SK-N-SH (cell line): Measurements from ENCODE around the gene CDH9. TPM values are rescaled to one million over a fixed set of nuclear protein-coding genes. Genes with fewer than 3 reads are reported as not detected.

Experiments used
- CTCF ChIA-PET: fragments of 300-600, 350-600 bp; formaldehyde crosslinking; extraction: SDS; loops from one replicate; lab custom pipeline; 2021; lab: Yijun Ruan, JAX
- POLR2A ChIA-PET: fragments of 350-600 bp; sonication (Branson Sonifier 250); formaldehyde crosslinking; extraction: SDS; loops from one replicate; lab custom pipeline; 2020; ENCODE audit warnings: antibody characterized with exemption, inconsistent platforms; lab: Yijun Ruan, JAX
- DNase-seq: peaks from one replicate; pipeline ENCODE4 v3.0.0; 2012
- H2AFZ ChIP-seq: fragments of 200-600 bp; sonication (generic); 2 replicates; pipeline ENCODE4 v1.8.1; 2016; ENCODE audit warnings: antibody characterized with exemption, mild to moderate bottlenecking, low read depth
- H3F3A ChIP-seq: fragments of 200-600 bp; sonication (generic); replicated peaks from 2 replicates; pipeline ENCODE3; 2016; ENCODE audit warnings: antibody characterized with exemption, mild to moderate bottlenecking; ENCODE audit not compliant: insufficient read depth
- H3K27ac ChIP-seq, 2 experiments: fragments of 200-500 bp in 1 of 2; fragments of 200-600 bp in 1 of 2; sonication (Bioruptor generic) in 1 of 2; sonication (generic), shearing (Covaris generic) in 1 of 2; 2 replicates each; pipeline versions ENCODE4 v1.5.1 to v1.6.1; 2014 to 2016; ENCODE audit warnings: low read depth in 2 of 2, inconsistent platforms in 1 of 2, low read length in 1 of 2, mild to moderate bottlenecking in 1 of 2, mixed read lengths in 1 of 2
- H3K27me3 ChIP-seq: fragments of 200-600 bp; sonication (generic), shearing (Covaris generic); 2 replicates; pipeline ENCODE4 v1.6.1; 2016; ENCODE audit warnings: mixed run types; ENCODE audit not compliant: insufficient read depth
- H3K36me3 ChIP-seq, 2 experiments: fragments of 200-500 bp in 1 of 2; fragments of 200-600 bp in 1 of 2; sonication (Bioruptor generic) in 1 of 2; sonication (generic) in 1 of 2; replicated peaks in 1 of 2; 2 replicates each; pipeline versions ENCODE3 to v1.5.1; 2014 to 2016; ENCODE audit warnings: low read length in 1 of 2, mild to moderate bottlenecking in 1 of 2; ENCODE audit not compliant: insufficient read depth in 2 of 2, control insufficient read depth in 1 of 2
- H3K4me1 ChIP-seq, 2 experiments: fragments of 200-500 bp in 1 of 2; fragments of 200-600 bp in 1 of 2; sonication (Bioruptor generic) in 1 of 2; sonication (generic), shearing (Covaris generic) in 1 of 2; 2 replicates each; pipeline versions ENCODE4 v1.5.1 to v1.6.1; 2014 to 2016; ENCODE audit warnings: low read depth in 1 of 2, low read length in 1 of 2, mixed run types in 1 of 2; ENCODE audit not compliant: insufficient read depth in 2 of 2, control insufficient read depth in 1 of 2
- H3K4me2 ChIP-seq: fragments of 200-600 bp; sonication (generic), shearing (Covaris generic); 2 replicates; pipeline ENCODE4 v1.6.1; 2017; ENCODE audit warnings: mixed run types
- H3K4me3 ChIP-seq, 2 experiments: fragments of 200-500 bp in 1 of 2; fragments of 200-600 bp in 1 of 2; sonication (Bioruptor generic) in 1 of 2; sonication (generic), shearing (Covaris generic) in 1 of 2; 2 replicates each; pipeline versions ENCODE4 v1.5.1 to v1.8.1; 2014 to 2016; ENCODE audit warnings: low read depth in 2 of 2, inconsistent platforms in 1 of 2, low read length in 1 of 2, mild to moderate bottlenecking in 1 of 2, mixed read lengths in 1 of 2, moderate library complexity in 1 of 2
- H3K79me2 ChIP-seq: fragments of 200-600 bp; sonication (generic); 2 replicates; pipeline ENCODE4 v1.8.1; 2017; ENCODE audit warnings: mild to moderate bottlenecking; ENCODE audit not compliant: insufficient read depth
- H3K9ac ChIP-seq: fragments of 200-600 bp; sonication (generic); 2 replicates; pipeline ENCODE4 v1.6.1; 2017; ENCODE audit warnings: mixed run types
- H3K9me2 ChIP-seq: fragments of 200-600 bp; sonication (generic); 2 replicates; pipeline ENCODE4 v1.6.1; 2017; ENCODE audit warnings: mixed run types
- H3K9me3 ChIP-seq: fragments of 200-600 bp; sonication (generic); 2 replicates; pipeline ENCODE4 v1.6.1; 2017; ENCODE audit warnings: mixed run types, mild to moderate bottlenecking, moderate library complexity
- H4K20me1 ChIP-seq: fragments of 200-600 bp; sonication (generic); 2 replicates; pipeline ENCODE4 v1.6.1; 2017; ENCODE audit warnings: mild to moderate bottlenecking, mixed run types; ENCODE audit not compliant: insufficient read depth
- ELF1 ChIP-seq: IDR thresholded peaks from 2 replicates; pipeline ENCODE4 v1.4.0; 2012
- FOSL2 ChIP-seq: IDR thresholded peaks from 2 replicates; pipeline ENCODE4 v1.4.0; 2012; ENCODE audit warnings: low read depth, mild to moderate bottlenecking, moderate library complexity, borderline replicate concordance
- GABPA ChIP-seq: IDR thresholded peaks from 2 replicates; pipeline ENCODE4 v1.4.0; 2012; ENCODE audit warnings: low read depth, mild to moderate bottlenecking
- GATA2 ChIP-seq: sonication (generic); formaldehyde crosslinking; IDR thresholded peaks from 2 replicates; pipeline ENCODE4 v1.5.0; 2020; ENCODE audit warnings: mild to moderate bottlenecking, missing genetic modification reagents
- JUND ChIP-seq: IDR thresholded peaks from 2 replicates; pipeline ENCODE4 v1.4.0; 2012
- MEF2A ChIP-seq: IDR thresholded peaks from 2 replicates; pipeline ENCODE4 v1.4.0; 2012; ENCODE audit warnings: low read depth, borderline replicate concordance
- MXI1 ChIP-seq: IDR thresholded peaks from 2 replicates; pipeline ENCODE4 v1.6.1; 2012; ENCODE audit warnings: mild to moderate bottlenecking, low read depth, low read length, improper control_type of control experiment
- NRF1 ChIP-seq: IDR thresholded peaks from 2 replicates; pipeline ENCODE4 v1.6.1; 2012; ENCODE audit warnings: low read depth, mild to moderate bottlenecking, low read length
- POLR2AphosphoS5 ChIP-seq: IDR thresholded peaks from 2 replicates; pipeline ENCODE4 v1.6.1; 2012; ENCODE audit warnings: low read depth, low read length
- RCOR1 ChIP-seq: fragments of 150-350 bp; IDR thresholded peaks from 2 replicates; pipeline ENCODE4 v1.6.1; 2017; ENCODE audit warnings: antibody characterized with exemption, low read length
- REST ChIP-seq: IDR thresholded peaks from 2 replicates; pipeline ENCODE4 v1.6.1; 2012; ENCODE audit warnings: mild to moderate bottlenecking, low read depth, low read length, moderate library complexity
- RFX5 ChIP-seq: IDR thresholded peaks from 2 replicates; pipeline ENCODE4 v1.6.1; 2012; ENCODE audit warnings: mild to moderate bottlenecking, improper control_type of control experiment, low read length
- RXRA ChIP-seq: IDR thresholded peaks from 2 replicates; pipeline ENCODE4 v1.4.0; 2012; ENCODE audit warnings: low read depth, mild to moderate bottlenecking, borderline replicate concordance
- SIN3A ChIP-seq: IDR thresholded peaks from 2 replicates; pipeline ENCODE4 v1.6.1; 2012; ENCODE audit warnings: low read depth, mild to moderate bottlenecking, low read length, moderate library complexity, borderline replicate concordance
- SMC3 ChIP-seq: IDR thresholded peaks from 2 replicates; pipeline ENCODE4 v1.6.1; 2012; ENCODE audit warnings: low read depth, low read length, improper control_type of control experiment
- TEAD4 ChIP-seq: IDR thresholded peaks from 2 replicates; pipeline ENCODE4 v1.4.0; 2012; ENCODE audit warnings: mild to moderate bottlenecking, borderline replicate concordance; ENCODE audit not compliant: insufficient read depth
- USF1 ChIP-seq: IDR thresholded peaks from 2 replicates; pipeline ENCODE4 v1.4.0; 2012; ENCODE audit warnings: low read depth, borderline replicate concordance
- WGBS: methylation state at CpG from one replicate; pipeline ENCODE4 v1.1.6; 2017; ENCODE audit warnings: low lambda C conversion rate; 5-methylcytosine and 5-hydroxymethylcytosine counted together
- polyA plus RNA-seq, 3 experiments: library from polyadenylated mRNA; depleted of rRNA; stranded (reverse); fragments of >200 nt; gene quantifications; 2 replicates each; pipeline ENCODE4 v1.2.3, GENCODE V29; 2012
- TF ChIP-seq, protein P1 (sequence below): IDR thresholded peaks from 2 replicates; pipeline ENCODE4 v1.4.0; 2012; ENCODE audit warnings: low read depth
- TF ChIP-seq, protein P2 (sequence below): fragments of 150-350 bp; IDR thresholded peaks from 2 replicates; pipeline ENCODE4 v1.6.1; 2016; ENCODE audit warnings: mild to moderate bottlenecking, low read depth, low read length

The CDH9 gene
- polyA plus RNA-seq, 1 of the 3 experiments (the other 2 are of a cell fraction), result not detected

DNA sequence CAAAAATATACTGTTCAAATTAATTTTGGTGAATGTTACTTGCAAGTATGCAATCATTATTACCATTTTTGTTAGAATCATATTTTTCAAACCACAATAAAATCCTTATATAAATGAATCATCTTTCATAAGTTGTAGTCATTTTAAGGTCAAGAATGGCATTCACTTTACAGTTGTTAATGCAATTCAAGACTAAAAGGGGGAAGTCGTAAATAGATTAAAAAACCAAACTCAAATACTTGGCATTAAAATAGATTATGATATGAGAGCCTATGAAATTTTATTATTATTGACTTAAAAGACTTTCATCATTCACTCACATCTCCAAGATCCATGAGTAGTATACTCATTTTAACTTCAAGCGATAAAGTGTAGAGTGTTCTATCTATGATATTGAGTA is 11.6 kb downstream of the CDH9 start:
- H3K9me3 ChIP-seq, result no peaks in the 10 kb centered on the region; the same call in 1 of the 2 replicates
- no peak for DNase-seq
- H3K27ac ChIP-seq, result no peak overlapping the region
- H3K4me3 ChIP-seq, result no peak overlapping the region
- CTCF ChIA-PET, result no interaction called here
- no peaks in the 10 kb centered on the region for H3K4me1 ChIP-seq
- H4K20me1 ChIP-seq, result no peaks in the 10 kb centered on the region
- no peak overlapping the region for H3K9ac ChIP-seq
- no peak overlapping the region for H2AFZ ChIP-seq
- no peak for TF ChIP-seq MXI1
- no peak for TF ChIP-seq SMC3
- TF ChIP-seq, protein P1, sequence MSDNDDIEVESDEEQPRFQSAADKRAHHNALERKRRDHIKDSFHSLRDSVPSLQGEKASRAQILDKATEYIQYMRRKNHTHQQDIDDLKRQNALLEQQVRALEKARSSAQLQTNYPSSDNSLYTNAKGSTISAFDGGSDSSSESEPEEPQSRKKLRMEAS, result no peak
- TF ChIP-seq FOSL2, result no peak
- no peak for TF ChIP-seq REST
- no peak for TF ChIP-seq ELF1
- no peak for TF ChIP-seq SIN3A
- TF ChIP-seq, protein P2, sequence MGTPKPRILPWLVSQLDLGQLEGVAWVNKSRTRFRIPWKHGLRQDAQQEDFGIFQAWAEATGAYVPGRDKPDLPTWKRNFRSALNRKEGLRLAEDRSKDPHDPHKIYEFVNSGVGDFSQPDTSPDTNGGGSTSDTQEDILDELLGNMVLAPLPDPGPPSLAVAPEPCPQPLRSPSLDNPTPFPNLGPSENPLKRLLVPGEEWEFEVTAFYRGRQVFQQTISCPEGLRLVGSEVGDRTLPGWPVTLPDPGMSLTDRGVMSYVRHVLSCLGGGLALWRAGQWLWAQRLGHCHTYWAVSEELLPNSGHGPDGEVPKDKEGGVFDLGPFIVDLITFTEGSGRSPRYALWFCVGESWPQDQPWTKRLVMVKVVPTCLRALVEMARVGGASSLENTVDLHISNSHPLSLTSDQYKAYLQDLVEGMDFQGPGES, result no peak
- no peak for TF ChIP-seq MEF2A
- POLR2A ChIA-PET, result no interaction called here
- 24% methylated on average over 2 of the region's 2 CpGs for WGBS
- no peaks in the 10 kb centered on the region for H3F3A ChIP-seq
- H3K27me3 ChIP-seq, result no peaks in the 10 kb centered on the region
- no peak overlapping the region for H3K4me2 ChIP-seq
- no peaks in the 10 kb centered on the region for H3K79me2 ChIP-seq
- H3K36me3 ChIP-seq, result no peaks in the 10 kb centered on the region
- no peaks in the 10 kb centered on the region for H3K9me2 ChIP-seq

GRCh38 chr5:27026063-27026462 is 12.3 kb downstream of the CDH9 start:
- CTCF ChIA-PET, result no interaction called here
- POLR2A ChIA-PET, result no interaction called here
- WGBS, result 0% methylated on average over 1 of the region's 1 CpG
- Histone ChIP-seq H3K36me3 (no peaks in the 10 kb centered on the region), H2AFZ (no peak overlapping the region), H3K79me2 (no peaks in the 10 kb centered on the region), H3K4me2 (no peak overlapping the region), H4K20me1 (no peaks in the 10 kb centered on the region), H3K27me3 (no peaks in the 10 kb centered on the region), H3K9me2 (no peaks in the 10 kb centered on the region), H3K4me1 (no peaks in the 10 kb centered on the region), H3K27ac (no peak overlapping the region), H3K9ac (no peak overlapping the region), H3K9me3 (no peaks in the 10 kb centered on the region; the same call in 1 of the 2 replicates), H3F3A (no peaks in the 10 kb centered on the region), H3K4me3 (no peak overlapping the region)
- no peak for DNase-seq
- TF ChIP-seq POLR2AphosphoS5, result no peak
- TF ChIP-seq, protein P2, result no peak
- no peak for TF ChIP-seq GABPA
- no peak for TF ChIP-seq USF1
- no peak for TF ChIP-seq JUND
- TF ChIP-seq NRF1, result no peak
- TF ChIP-seq RFX5, result no peak
- TF ChIP-seq ELF1, result no peak
- no peak for TF ChIP-seq RXRA
- no peak for TF ChIP-seq TEAD4
- TF ChIP-seq RCOR1, result no peak
- TF ChIP-seq GATA2 (CRISPR knock-in tag), result no peak
- TF ChIP-seq SMC3, result no peak
